SK-N-MC (cell line): ENCODE data around the gene POU6F1.

ENCODE experiments used
- EZH2 ChIP-seq: fragments of 200-600 bp; sonication (generic); IDR thresholded peaks from one replicate; pipeline ENCODE4 v1.6.1; 2017; ENCODE audit warnings: antibody characterized with exemption
- POLR2AphosphoS5 ChIP-seq: IDR thresholded peaks from 2 replicates; pipeline ENCODE4 v1.6.1; 2012; ENCODE audit warnings: mild to moderate bottlenecking, low read depth, low read length, borderline replicate concordance

DNA sequence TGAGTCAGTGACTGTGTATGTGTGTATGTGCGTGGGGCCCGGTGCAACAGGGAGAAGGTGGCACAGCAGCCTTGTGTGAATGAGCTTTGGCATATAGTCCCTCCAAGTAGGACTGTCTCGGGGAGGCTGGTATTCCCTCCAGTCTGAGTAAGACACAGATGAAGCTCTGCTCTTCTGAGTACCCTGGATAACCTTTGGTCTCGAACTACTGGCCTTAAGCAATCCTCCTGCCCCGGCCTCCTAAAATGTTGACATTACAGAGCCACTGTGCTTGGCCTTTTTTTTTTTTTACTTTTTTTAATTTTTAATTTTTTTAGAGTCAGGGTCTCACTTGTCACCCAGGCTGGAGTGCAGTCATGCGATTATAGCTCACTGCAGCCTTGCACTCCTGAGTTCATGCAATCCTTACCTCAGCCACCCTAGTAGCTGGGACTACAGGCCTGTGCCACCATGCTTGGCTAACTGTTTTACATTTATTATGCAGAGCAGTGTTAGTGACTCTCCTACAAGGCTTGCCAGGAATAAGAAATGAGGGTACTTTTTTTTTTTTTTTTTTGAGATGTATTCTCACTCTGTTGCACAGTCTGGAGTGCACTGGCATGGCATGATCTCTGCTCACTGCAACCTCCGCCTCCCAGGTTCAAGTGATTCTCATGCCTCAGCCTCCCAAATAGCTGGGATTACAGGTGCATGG is 11.4 kb upstream of the POU6F1 start:
- TF ChIP-seq EZH2 (no peak), POLR2AphosphoS5 (no peak)
